ENCODE measurements around the gene SLC13A4.
"Not testable (repeated sequence)": the region's sequence is repeated elsewhere in the genome, so short reads cannot be mapped to it uniquely, and the experiment has no call there.

The SLC13A4 gene

DNA sequence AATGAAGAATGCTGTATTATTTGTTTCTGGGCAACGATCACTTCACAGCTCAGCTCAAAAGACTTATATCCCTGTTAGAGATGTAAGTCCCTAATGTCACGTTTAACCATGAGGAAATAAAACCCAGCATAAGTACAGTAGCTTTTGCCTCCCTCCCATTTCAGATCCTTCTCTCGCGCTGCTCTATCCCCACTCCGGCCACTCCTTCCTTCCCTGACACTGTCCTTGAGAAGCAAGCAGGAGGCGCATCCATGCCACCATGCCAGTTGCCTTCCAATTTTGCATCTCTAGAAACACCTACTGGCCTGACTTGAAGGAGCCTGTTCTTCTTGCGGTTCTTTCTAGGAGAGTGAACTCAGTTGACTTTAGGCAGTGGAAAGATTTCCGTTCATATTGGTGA, 19.4 kb upstream of the SLC13A4 start:
- DNase-seq, result no peak

DNA sequence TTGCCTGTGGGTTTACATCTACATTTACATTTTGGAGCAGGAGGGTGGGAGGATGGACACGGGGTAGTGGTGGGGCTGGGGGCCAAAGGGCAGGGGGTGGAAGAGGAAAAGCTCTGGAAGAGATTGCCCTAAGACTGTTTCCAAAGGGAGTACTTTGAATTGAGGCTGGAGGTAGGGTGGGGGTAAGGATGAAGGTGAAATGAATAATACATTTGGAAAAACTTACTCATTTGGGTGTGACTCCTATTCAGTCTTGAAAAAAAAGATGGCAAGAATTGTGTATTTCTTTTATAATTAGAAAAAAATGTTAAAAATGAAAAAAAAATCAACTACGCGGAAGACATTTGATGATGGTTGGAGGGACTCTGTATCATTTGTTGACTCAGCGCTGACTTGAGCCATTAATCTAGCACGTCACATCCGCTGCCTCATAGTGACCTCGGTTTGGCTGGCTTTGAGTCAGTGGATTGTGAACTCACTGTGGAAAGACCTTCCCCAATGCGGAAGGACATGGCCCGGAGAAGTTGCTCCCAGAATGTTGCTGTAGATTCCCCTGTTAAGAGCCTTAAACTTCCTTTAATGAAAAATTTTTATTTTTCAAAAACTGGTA, 17.8 kb upstream of the SLC13A4 start:
- DNase-seq, result no peak

GRCh38 chr7:135744938-135745702, 17.1 kb upstream of the SLC13A4 start:
- no peak for DNase-seq

DNA sequence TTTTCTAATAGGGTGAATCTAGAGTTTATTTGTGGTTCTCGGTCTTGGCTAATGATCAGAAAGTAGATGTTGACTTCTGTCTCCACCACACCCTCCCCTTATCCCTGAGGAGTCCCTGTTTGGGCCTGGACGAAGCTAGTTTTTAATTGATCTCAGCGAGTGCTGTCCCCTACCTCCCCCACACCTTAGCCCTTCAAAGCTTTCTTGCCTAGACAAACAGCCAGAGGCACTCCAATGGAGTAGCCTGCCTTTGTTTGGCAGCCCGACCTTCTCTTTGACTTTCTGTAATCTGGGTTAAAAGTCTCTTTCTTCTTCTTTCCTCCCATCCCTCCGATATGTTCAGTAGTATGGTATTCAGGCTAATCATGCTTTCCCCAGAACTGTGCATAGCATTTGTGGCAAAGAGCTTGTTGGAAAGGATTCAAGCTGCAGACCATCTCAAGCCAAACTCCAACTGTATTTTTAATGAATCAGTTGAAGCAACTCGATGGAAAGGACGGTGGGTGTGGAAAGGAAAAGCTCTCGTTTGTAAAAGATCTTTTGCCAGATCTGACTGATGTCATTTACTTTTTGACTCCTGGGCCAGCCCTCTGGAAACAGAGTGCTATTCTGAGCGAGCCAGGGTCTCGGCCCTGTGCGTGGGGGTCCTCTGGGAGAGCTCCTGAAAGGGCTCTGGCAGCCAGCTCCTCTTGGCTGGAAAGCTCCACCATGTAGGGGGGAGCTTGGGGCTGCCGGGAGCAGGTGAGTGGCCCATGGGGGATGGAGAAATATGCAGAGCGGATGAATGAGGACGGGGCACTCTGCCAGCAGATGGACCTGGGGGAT, 16.1 kb upstream of the SLC13A4 start:
- DNase-seq, result no peak

GRCh38 chr7:135742371-135742770, 14.4 kb upstream of the SLC13A4 start:
- DNase-seq, result no peak

GRCh38 chr7:135741905-135742304, 13.9 kb upstream of the SLC13A4 start:
- no peak for DNase-seq

DNA sequence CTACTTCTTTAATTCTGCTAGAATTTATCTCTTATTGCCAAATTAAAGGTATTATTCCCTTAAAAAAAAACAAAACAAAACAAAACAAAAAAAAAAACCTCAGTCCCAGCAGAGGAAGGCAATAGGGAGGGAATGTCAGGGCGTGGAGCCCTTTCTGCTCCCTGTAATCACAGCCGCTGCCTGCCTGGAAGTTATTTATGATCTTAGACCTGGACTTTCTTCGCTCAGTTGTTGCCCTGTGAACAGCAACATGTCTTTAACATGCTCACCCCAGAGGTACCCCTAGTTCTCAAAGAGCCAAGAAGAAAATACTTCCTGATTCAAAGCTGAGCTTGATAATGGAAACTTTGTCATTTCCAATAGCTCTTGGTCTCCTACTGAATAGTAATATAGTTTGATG, 12.9 kb upstream of the SLC13A4 start:
- no peak for DNase-seq

DNA sequence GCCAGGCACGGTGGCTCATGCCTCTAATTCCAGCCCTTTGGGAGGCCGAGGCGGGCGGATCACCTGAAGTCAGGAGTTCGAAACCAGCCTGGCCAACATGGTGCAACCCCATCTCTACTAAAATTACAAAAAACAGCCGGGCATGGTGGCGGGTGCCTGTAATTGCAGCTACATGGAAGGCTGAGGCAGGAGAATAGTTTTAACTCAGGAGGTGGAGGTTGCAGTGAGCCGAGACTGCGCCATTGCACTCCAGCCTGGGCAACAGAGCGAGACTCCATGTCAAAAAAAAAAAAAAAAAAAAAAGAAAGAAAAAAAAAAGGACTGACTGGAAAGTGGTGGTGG, 9.3 kb upstream of the SLC13A4 start:
- DNase-seq, result not testable (repeated sequence)

GRCh38 chr7:135736586-135737305, 8.8 kb upstream of the SLC13A4 start:
- DNase-seq, result no peak

GRCh38 chr7:135734343-135734689, 6.3 kb upstream of the SLC13A4 start:
- DNase-seq, result no peak

GRCh38 chr7:135733603-135734342, 5.8 kb upstream of the SLC13A4 start:
- no peak for DNase-seq

GRCh38 chr7:135731131-135731530, 3.1 kb upstream of the SLC13A4 start:
- DNase-seq, result no peak

DNA sequence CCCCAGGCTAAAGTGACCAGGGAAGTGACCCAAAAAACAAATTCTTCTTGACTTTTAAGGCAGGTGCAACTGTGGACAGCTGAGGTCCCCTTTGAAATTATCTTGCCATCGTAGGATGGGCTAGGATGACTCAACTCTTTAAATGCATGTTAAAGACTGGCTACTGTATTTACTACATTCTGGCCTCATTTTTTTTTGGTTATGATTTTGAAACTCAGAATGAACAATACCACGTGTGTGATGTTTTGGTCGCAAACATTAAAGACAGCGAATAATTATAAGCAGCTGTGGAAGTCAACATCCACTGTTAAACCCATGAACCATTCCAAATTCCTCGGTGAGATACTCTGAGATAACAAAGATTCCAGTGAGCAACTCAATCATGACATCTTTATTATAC, 1.2 kb upstream of the SLC13A4 start:
- no peak for DNase-seq

DNA sequence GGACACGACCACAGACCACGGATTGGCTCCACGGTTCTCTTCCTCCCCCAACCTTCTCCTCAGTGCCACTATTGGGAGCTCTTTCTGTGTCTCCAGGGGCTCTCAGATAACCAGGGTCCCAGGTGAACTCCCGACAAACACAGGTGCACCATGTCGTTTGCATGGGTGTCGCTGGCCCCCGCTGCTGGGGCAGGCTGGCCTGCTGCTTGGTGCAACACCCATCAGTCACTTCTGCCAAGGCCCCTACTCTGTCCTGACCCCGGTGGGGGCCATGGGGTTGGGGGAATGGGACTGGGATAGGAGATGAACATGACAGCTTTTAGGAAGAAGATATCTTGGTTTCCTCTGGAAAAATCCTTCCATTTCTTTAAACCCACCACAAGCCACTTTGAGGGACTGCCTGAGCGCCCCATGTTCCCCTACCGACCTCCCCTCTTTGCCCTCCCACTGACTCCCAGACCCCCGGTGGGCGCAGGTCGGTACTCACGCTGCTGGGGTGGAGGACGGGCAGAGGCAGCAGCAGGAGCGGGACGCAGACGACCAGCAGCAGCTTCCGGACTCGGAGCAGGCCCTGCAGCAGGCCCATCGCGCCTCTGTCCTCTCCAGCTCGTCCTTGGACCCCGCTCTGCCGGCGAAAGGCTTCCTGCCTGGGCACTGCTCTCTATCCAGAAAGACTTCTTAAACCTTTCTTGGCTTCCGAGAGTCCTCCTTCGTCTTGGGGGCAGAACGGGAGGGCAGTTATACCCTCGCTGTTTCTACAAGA, 894 bp downstream of the SLC13A4 start:
- DNase-seq, result no peak

- DNase-seq, result no peak
These were observed 1.7 kb downstream of the SLC13A4 start for GRCh38 chr7:135726276-135726788.

DNA sequence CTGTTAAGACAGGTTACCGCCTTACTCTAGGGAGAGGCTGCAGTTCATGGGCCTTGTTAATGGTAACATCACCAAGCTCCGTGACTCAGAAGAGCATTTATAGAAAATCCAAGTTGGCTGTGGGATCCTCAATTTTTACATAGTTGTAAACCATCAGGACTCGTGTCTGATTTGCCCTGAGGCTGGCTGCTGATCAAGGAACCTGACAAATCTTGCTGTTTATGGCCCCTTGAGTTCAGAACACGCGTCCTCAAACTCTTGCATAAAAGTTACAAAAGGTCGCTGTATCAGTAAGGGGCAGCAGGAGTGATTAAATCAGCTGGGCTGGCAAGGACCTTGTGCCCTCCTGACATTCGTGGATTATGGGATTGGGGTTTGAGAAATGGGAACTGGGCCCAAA, 4.6 kb downstream of the SLC13A4 start:
- no peak for DNase-seq

GRCh38 chr7:135721198-135721820, 6.7 kb downstream of the SLC13A4 start:
- no peak for DNase-seq

DNA sequence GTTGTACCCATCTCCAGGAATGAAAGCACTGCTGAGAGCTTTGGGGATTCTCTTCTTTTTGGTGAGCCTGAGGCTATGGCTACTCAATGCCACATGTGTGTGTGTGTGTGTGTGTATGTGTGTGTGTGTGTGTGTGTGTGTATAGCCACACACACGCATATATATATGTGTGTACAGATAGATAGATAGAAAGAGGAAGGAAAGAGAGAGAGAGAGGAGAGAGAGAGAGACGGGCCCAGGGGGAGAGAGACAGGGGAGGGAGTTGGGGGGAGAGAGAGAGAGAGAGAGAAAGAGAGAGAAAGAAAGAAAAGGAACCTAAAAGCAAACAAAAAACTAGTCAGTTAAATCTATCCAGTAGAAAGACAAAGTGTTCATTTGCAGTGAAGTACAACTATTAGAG, 8.3 kb downstream of the SLC13A4 start:
- no peak for DNase-seq

- no peak for DNase-seq
These were observed 9.1 kb downstream of the SLC13A4 start for GRCh38 chr7:135718794-135719437.

DNA sequence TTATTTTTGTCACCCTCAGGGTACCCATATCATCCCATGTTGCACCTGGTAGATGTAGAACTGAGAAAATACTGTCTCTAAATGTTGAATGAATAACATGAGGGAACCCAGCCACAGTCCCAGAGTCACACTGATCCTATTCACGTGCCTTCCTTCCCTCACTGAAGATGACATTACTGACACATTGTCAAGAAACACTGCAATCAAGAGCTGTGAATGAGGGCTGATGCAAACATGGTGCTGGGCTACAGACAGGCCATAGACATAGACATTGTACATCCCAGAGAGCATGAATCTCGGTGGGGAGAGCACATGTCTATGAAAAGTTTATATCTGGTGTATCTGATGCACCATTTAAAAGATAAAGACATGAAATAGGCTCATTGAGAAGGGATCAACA, 9.8 kb downstream of the SLC13A4 start:
- DNase-seq, result no peak

- no peak for DNase-seq
These were observed 10.3 kb downstream of the SLC13A4 start for GRCh38 chr7:135717693-135718092.
